OCI-LY3 (cell line): ENCODE data around the gene SPON2.

Experiments used
- CTCF ChIP-seq: fragments of 200-600, 300-600 bp; sonication (generic); IDR thresholded peaks from 2 replicates; pipeline ENCODE4 v1.5.1; 2014; ENCODE audit warnings: antibody characterized with exemption, low read length, low read depth
- EZH2phosphoT487 ChIP-seq: fragments of 200-600 bp; shearing (Covaris generic); IDR thresholded peaks from 2 replicates; pipeline ENCODE4 v1.6.1; 2018; ENCODE audit warnings: antibody characterized with exemption, mixed run types, low read depth

GRCh38 chr4:1193206-1194009 lies 21.0 kb upstream of the SPON2 start:
- TF ChIP-seq CTCF (no peak), EZH2phosphoT487 (no peak)
